ENCODE data around the gene ARHGAP28.

The ARHGAP28 gene

DNA sequence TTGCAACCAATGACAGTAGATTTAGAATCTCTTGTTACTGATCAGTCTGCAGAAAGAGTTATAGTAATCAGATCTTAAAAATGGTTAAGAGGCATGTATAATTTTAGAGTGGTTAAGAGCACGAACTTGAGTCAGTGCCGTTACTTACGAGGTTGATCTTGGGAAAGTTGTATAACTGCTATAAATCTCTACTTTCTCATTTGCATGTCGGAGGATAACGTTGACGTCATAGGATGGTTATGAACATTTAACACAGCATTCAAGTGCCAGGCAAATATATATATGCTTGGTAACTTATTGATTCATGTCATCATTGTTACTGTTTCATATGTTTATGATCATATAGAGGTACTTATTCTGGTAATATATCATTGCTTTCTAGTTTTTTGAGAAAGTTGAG, 146.2 kb downstream of the ARHGAP28 start:
- DNase-seq, result no peak

DNA sequence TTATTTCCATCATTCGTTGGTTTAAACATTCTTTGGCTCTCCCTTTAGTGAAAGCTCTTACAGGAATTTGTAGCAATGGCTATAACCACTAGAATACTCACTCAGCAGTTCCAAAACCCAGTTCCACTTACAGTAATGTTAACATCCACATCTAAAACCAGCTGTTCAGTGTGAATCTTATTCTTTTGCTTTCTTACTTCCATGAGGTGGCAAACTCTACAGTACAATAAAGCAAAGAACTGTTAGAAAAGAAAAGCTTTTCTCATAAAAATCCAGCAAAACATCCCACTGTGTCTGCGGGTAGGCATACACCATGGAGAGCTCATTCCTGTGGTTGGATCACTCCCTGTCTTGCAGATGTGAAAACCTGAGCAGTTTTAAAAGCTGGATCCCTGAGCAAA, 147.1 kb downstream of the ARHGAP28 start:
- no peak for DNase-seq

DNA sequence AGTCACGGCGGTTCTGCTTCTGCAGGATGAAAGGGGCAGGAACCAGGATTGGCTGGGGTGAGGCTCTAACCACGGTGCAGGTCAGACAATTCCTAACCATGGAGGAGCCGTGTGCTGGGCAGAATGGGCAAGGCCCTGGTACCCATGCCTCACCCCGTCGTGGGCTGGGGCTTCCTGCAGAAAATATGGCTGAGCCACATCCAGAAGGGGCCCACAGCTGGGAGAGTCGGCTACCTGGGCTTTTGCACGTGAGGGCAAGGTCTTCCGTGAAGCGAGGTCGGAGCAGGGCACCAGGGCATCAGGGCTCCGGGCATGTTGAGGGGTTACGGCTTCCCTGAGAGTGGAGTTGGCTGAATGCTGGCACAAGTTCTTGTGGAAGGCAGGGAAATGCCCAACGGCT, 147.8 kb downstream of the ARHGAP28 start:
- DNase-seq, result no peak

DNA sequence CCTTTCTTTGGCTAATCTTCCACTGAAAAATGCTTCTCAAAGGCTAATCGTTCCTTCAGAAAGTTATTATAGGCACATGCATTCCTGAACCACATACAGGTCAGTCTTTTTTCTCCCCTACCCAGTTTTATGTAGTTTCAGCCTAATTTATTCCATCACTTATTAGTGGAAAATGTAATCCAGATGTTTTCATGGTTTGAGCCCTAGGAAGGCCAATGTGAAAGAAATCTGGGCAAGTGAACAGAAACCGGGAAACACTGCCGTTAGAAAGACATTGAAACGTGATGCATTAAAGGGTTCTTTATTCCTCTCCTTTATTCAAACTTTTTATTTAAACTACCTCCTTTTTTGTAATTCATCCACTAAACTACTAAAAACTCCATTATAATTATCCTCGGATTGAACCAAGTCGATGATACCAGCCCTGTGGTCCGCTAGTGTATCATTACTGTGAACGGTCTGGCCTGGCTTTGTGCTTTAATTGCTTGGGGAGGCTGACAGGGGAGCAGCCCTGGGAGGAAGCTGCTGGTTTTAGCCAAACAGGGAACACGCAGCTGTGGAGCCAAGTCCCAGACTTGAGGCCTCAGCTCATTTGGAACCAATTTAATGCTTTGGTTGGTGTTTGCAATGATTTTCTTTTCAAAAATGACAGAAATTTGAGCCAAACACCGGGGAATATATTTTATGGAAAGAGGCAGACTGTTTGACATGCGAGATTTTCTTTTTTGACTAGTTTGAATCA, 149.2 kb downstream of the ARHGAP28 start:
- no peak for DNase-seq

DNA sequence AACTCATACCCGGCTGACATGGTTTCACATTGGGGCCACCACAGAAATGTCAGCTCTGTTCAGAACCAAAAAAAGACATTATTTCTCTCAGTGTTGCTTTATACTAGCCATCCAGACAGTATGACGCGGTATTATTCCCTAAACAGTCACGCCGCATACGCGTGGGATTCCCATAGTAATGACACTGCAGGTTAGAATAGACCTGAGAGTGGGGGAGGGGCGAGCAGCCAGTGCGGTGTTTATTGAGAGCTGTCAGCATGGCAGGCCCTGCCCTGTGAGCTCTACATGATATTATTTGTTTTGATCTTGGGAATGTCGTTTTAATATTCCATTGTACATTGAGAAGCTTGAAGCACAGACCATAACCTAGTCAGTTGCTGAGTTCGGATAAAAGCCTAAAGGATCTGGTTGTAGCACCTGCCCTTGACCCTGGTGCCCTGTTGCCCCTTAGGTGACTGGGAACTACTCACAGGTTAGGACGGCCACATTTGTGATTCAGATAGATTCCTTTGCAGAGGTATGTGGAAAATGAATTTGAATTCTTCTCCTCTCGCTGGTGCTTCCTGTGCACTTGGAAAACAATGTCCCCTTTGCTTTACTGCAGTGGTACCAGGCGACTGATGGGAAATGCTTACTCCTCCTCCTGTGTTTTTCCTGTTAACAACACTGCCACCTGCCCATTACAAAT, 150.1 kb downstream of the ARHGAP28 start:
- no peak for DNase-seq

DNA sequence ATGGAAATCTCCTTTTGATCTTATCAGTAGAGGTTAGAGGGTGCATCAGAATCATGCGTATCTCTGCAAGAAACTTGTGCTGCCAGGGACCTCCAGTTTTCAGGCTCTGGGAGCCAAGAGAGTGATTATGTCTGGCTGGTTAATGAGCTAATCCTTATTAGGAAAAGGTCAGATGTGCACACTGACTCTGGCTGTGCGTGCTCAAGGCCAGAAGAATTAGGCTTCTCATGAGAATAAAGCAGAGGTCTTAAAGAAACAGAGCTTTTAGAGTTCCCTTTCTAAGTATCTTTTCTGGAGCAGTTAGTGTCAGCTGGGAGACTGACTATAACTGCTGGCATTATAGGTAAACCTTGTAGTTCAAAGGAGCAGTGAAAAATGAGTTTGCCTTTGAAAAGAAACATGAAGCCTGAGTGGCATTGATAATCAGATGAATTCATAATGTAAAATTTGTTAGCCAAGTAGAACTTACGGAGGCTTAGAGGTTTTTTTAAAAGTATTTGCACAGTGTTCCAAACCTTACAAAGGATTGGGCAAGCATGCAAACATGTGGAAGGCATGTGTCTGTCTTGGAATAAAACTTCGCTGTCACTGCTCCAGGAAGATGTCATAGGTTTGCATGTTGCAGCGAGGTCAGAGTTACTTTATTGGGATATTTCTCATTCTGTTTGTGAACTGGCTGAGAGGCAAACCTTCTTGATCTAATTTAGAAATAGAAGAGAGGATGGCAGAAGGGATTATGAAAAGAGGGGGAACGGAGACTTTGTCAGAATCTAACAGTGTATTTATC, 151.7 kb downstream of the ARHGAP28 start:
- no peak for DNase-seq

DNA sequence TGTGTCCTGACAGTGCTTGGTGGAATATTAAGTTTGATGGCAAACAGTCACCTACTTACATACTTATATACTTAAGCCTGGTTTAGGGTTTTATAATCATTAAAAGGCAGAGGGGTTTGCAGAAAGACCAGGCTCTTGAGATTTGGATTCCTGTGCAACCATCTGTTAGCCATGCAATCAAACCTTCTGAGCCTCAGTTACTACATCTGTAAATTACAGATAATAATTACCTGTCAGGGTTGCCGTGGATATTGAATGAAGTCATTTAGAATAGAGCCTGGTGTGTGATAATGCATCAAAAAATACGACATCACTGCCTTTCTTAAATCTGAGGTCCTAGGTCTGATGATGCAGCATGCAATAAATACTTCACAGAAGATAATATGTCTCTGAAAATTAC, 152.9 kb downstream of the ARHGAP28 start:
- no peak for DNase-seq

DNA sequence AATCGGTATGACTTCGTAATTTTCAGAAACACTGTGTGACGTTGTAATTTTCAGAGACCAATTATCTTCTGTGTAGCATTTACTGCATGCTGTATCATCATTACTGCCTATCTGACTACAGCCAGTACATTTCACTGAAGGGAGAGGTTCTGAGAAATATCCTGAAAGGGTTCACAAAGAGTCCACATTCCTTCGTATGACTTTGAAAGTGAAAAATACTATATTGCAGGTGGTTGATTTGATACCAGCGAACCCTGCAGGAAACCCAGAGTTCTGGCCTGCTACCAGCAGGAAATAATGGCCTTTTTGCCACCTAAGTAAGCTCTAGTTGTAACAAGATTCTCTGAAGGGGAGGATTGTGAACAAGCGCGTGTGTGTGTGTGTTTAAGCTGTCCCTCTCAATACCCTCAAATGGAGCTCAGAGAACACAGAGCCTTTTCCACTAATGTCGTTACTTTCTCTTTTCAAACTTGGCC, 155.5 kb downstream of the ARHGAP28 start:
- DNase-seq, result no peak

DNA sequence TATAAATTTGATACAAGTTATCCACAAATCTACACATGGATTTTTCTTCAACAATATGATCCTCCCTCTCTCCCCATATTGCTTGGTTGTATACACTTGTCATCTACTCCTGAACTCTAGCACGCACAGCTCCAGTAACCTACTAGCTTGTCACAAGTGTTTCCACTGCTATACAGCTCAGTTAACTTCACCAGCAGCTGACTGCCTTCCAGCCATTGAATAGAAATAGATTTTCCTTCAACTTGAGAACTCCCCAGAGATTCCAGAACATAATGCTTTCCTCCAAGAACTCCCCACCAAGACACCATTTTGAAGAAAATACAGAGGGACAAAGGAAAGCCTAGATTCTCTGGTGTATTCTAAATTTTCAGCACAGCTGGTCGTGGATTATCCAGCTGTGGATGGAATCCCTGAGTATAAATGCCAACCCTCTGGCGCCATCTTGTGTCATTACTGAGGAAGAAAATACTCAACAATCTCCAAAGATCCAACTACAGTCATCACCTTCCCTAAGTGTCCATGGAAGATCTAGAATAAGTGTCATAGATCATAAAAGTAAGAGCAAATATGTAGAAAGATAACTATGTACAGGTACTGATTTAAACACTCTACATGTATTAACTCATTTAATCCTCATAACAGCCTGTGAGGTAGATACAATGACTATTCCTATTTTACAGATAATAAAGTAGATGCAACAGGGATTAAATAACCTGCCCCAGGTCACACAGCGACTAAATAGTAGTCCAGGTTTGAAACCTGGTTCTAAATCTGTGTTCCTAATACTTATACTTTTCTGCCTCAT, 156.7 kb downstream of the ARHGAP28 start:
- DNase-seq, result peak; percentile 49 to 62 (median 62)

DNA sequence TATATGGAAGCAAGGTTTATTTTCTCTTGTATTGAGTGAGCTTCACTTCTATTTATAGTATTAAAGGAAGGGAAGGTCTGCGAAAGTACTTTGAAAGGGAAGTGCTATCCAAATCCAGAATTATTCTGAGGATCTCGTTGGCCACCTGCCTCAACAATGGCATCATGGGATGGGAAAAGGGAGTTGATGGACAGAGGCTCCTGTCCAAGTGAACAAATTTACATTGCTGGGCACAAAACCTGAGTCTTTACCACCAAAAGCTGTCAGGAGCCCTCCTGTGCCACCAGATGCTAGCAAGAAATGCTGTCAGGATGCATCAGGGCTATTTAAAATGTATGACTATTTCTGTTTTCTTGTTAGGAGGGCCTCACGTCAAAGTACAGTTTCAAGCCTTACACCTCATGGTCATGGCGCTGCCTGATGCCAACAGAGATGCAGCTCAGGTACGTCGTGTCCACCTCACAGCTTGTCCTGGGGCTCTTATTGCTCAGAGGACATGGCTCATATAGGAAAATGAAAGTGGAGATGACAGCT, 157.3 kb downstream of the ARHGAP28 start:
- DNase-seq, result no peak

DNA sequence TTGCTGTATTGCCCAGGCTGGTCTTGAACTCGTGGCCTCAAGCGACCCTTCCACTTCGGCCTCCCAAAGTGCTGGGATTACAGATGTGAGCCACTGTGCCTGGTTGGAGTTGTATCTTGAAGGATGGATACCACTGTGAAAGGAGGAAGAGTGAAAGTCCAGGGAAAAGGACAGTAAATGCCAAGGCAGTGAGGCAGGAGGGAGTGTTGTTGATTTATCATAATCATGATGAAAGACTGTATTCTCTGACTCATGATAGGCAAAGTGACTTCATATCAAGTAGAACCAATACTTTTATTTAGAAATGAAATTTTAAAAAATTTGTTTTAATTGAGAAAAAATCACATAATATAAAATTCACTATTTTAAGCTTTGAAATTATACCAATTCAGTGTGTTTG, 162.3 kb downstream of the ARHGAP28 start:
- no peak for DNase-seq

DNA sequence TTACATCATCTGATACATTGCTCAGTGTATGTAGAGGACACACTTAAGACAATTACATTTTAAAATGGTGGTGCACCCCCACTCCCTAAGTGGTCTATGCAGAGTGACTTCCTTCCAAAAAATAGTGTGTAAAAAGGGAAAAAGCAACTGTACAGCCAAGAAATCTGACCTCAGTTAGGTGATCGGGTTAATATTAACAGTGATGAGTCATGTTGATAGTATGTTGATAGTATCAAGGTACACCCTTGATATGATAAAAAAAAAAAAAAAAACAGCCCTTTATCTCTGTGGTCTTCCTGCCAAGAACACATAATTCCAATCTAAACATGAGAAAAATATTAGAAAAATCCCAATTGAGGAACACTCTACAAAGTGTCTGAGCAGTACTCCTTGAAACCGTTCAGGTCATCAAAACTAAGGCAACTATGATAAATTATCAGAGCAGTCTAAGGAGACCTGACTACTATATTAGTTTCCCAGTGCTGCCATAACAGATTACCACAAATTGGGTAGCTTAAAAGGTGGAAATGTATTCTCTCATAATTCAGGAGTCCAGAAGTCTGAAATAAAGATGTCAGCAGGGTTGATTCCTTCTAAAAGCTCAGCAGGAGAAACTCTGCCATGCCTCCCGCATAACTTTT, 171.9 kb downstream of the ARHGAP28 start:
- no peak for DNase-seq

DNA sequence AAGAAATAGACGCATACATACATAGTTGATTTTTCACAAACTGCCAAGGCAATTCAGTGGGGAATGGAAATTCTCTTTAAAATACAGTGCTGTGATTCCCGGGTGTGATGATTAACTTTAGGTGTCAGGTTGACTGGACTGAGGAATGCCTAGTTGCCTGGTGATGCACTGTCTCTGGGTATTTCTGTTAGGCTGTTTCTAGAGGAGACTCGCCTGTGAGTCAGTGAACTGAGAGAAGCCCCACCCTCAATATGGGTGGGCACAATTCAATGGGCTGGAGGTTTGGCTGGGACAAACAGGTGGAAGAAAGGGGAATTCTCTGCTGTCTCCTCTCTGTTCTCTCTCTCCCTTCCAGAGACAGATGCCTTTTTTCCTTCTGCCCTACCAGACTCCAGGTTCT, 187.6 kb downstream of the ARHGAP28 start:
- DNase-seq, result no peak

DNA sequence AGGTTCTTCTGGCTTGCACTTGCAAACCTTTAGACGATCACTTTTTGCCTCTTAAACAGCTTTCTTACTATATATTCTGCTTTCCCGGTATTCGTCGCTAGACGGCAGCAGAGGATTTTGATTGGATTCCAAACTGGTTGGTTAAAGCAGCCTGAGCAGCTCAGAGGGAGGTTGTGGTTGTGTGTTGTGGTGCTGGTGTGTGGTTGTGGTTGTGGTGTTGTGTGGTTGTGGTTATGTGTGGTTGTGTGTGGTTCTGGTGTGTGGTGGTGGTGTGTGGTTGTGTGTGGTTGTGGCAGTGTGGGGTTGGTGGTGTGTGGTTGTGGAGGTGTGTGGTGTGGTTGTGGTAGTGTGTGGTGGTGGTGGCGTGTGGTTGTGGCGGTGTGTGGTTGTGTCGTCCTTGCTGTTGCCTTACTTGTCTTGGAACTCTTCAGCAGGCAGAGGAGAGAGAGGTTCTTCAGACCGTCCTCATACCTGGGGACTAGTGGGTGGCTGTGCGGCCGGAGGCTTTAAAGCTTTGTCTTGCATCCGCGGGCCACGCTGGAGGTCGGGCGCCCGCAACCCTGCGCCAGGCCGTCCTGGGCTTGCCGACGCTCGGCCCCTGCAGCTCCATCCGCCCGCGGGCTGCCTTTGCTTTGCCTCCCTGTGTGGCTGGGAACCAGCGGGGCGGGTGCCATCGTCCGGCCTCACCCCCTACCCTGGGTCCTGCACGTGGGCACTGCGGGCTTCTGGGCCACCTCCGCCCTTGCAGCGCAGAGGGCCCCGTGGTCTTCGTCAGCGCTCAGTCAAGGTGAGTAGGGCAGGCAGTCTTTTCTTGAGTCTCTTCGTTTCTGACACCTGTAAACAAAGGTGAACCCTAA, 190.8 kb downstream of the ARHGAP28 start:
- DNase-seq, result peak; percentile 60 to 63 (median 63)

DNA sequence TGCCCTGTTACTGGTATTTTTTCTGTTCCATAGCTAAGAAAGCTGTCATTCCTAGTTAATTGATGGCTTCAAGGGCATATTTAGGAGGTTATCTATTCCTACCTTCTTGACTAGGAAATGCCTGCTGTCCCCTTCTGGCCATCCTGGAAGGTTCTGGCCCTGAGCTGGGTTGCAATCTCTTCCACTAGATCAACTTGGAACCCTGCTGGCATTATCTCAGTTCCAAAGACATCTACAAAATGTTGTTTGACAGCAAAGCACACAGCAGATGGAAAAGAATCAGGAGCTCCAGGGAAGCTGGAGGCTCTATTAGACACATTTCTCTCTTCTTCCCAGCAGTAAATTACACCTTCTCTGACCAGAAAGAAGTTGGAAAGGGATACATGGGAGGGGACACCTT, 192.1 kb downstream of the ARHGAP28 start:
- no peak for DNase-seq

DNA sequence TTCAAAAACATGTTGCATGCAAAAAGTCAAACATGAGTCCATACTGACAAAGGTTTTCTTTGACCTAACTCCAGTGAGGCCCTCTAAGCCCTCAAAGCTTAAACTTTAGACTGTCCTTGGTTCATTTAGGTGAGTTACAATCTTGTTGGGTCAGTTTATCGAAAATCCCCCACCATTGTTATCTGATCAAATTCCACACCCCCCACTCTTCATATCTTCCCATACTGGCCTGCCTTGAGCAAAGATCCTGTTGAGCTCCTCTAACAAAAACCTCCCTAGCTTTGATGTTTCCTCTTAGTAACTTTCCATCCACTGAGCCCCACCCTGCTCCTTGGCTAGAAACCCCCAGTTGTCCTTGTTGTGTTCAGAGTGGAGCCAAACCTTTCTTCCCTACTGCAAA, 193.7 kb downstream of the ARHGAP28 start:
- DNase-seq, result no peak

DNA sequence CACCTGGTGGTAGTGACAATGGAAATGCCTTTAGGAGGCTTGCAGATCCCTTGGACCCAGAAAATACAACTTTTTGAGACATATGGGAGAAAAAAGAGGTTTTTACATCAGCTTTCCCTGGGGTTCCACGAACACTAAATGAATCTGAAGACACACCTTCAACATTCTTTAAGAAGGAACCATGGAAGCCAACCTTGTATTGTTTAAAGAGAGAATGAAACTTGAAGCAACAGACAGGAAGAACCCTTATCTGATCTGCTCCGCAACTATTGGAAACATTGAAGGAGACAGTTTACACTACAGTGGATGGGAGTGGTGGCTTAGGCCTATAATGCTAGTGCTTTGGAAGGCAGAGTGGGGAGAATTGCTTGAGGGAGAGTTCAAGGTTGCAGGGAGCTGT, 197.6 kb downstream of the ARHGAP28 start:
- DNase-seq, result no peak

DNA sequence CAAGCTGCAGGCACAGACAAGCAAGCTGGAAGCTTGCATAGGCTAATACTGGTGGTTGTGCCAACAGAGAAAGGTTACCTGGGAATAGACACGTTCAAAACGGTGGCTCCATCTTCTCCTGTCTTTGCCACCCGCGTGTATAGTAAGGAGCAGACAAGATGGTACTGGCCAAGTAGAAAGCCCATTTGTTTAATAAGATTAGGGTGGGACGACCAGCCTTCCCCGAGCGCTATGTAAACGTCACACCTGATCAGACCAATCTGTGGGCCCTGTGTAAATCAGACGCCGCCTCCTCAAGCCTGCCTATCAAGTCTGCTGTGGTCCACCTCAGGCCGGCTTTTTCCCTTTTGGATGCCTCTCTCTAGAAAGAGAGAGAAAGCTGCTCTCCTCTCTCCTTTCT, 198.8 kb downstream of the ARHGAP28 start:
- no peak for DNase-seq

DNA sequence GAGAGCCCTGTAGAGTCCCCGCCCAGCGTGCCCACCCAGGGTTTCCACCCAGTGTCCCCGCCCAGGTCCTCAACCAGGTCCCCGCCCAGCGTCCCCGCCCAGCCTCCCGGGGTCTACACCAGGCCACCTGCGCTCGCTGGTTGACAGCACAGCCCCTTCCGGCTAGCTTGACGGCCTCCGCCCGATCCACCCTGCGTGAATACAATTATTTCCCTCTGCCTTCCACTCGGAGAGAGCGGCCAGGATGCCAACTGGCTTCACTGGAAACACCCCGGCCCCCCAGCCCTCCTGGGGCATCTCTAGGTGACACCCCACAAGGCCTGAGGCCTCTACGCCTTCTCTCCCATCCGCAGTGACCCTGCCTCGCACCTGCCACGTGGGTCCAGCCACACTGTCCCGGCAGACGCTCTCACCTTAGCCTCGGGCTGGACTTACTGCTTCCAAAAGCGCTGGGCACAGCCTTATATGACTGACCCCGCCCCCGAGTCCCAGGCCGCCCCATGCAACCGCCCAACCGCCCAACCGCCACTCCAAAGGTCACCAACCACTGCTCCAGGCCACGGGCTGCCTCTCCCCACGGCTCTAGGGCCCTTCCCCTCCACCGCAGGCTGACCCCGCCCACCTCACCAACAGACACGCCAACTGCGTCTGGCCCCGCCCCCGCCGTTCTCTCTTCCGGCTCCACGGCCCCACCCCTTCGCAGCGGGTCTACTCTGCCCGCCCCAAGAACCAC, 200.0 kb downstream of the ARHGAP28 start:
- DNase-seq, result no peak

DNA sequence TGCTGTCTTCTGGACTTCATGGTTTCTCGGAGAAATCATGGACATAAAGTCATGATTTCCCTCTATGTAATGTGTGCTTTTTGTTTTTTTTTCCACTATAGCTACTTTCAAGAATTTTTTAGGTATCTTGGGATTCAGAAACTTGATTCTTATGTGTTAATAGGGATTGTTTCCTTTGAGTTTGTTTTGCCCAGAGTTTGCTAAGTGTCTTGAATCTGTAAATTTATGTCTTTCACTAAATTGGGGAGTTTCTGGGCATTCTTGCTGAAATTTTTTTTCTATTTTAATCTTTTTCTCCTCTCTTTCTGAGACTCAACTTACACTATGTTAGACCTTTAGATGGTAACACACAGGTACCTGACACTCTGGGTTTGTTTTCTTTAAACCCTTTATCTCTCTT, 205.3 kb downstream of the ARHGAP28 start:
- DNase-seq, result no peak
